Right lung (tissue), 10 donors: ENCODE data around the gene FAM89A. TPM values are rescaled to one million over a fixed set of nuclear protein-coding genes. Genes with fewer than 3 reads are reported as not detected.
A peak's percentile ranks its signal among the peaks of the same experiment; 100 is the strongest.

Experiments
- DNase-seq, 2 donors: peaks; one replicate each; pipeline ENCODE4 v3.0.0-alpha.2; 2013
- long read RNA-seq, 8 donors: transcript quantifications; one replicate each; lab custom pipeline, GENCODE V29; 2026
- polyA plus RNA-seq, 5 donors: library from polyadenylated mRNA; unstranded; fragments of 120-200 nt; gene quantifications; one replicate each; pipeline versions ENCODE4 v1.2.1 to v1.2.3, GENCODE V29; 2013; ENCODE audit warnings: inconsistent platforms in 1 of 5, low replicate concordance in 1 of 5; ENCODE audit not compliant: insufficient read length in 5 of 5, insufficient read depth in 1 of 5

FAM89A gene
- polyA plus RNA-seq: 10 to 100 TPM; 14.9 to 24.7 (median 17.7) TPM
- long read RNA-seq, donor 1, transcript FAM89A-201 (2 exons, 1,495 nt): major isoform, 11 of 11 reads
- long read RNA-seq, donor 1, partial matches to known transcripts: 0 of 11 reads
- long read RNA-seq, donor 1, other reads (novel, unspliced or antisense): 0 of 11 reads
- long read RNA-seq, donor 2, transcript FAM89A-201 (2 exons, 1,495 nt): major isoform, 7 of 7 reads
- long read RNA-seq, donor 2, partial matches to known transcripts: 0 of 7 reads
- long read RNA-seq, donor 2, other reads (novel, unspliced or antisense): 0 of 7 reads
- long read RNA-seq, donor 3, transcript FAM89A-201 (2 exons, 1,495 nt): major isoform, 18 of 18 reads
- long read RNA-seq, donor 3, partial matches to known transcripts: 0 of 18 reads
- long read RNA-seq, donor 3, other reads (novel, unspliced or antisense): 0 of 18 reads
- long read RNA-seq, donor 4, transcript FAM89A-201 (2 exons, 1,495 nt): major isoform, 6 of 6 reads
- long read RNA-seq, donor 4, partial matches to known transcripts: 0 of 6 reads
- long read RNA-seq, donor 4, other reads (novel, unspliced or antisense): 0 of 6 reads
- long read RNA-seq, donor 5, transcript FAM89A-201 (2 exons, 1,495 nt): major isoform, 25 of 25 reads
- long read RNA-seq, donor 5, partial matches to known transcripts: 0 of 25 reads
- long read RNA-seq, donor 5, other reads (novel, unspliced or antisense): 0 of 25 reads
- long read RNA-seq, donor 6, transcript FAM89A-201 (2 exons, 1,495 nt): major isoform, 12 of 12 reads
- long read RNA-seq, donor 6, partial matches to known transcripts: 0 of 12 reads
- long read RNA-seq, donor 6, other reads (novel, unspliced or antisense): 0 of 12 reads
- long read RNA-seq, donor 7, transcript FAM89A-201 (2 exons, 1,495 nt): major isoform, 21 of 35 reads
- long read RNA-seq, donor 7, partial matches to known transcripts: 14 of 35 reads
- long read RNA-seq, donor 7, other reads (novel, unspliced or antisense): 0 of 35 reads
- long read RNA-seq, donor 8, partial matches to known transcripts: 0 of 4 reads
- long read RNA-seq, donor 8, other reads (novel, unspliced or antisense): 0 of 4 reads

GRCh38 chr1:231040019-231040799 is at the start of gene FAM89A:
Gene FAM89A, minus strand, starts transcription at chr1:231040254. Its CDS starts 43 bp downstream, at chr1:231040211.
- peak; percentile 41 to 46 for DNase-seq

- no peak for DNase-seq
Measured at GRCh38 chr1:231084353-231084752, 44.3 kb upstream of the FAM89A start.

- no peak for DNase-seq
Measured at GRCh38 chr1:231079163-231079562, 39.1 kb upstream of the FAM89A start.

- no peak for DNase-seq
Measured at GRCh38 chr1:231078250-231078649, 38.2 kb upstream of the FAM89A start.

- DNase-seq: no peak
Measured at GRCh38 chr1:231076802-231077201, 36.7 kb upstream of the FAM89A start.

DNA sequence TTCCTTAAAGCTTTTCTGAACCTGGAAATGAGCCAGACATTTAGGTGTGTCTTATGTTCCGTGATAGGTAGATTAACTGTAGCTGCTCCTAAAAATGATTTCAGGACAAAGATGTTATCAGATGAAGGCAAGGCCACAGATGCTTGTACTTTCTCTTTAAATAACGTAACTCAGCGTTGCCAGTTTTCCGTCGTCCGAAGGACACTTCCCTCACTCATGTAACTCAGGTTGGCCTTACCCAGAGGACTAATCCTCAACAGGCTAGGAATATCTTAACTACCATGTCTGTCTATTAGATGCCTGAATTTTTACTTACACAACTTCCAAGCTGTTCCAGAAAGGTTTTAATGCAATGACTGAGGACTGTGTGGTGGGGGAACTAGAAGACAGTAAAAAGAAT is 35.4 kb upstream of the FAM89A start:
- no peak for DNase-seq

GRCh38 chr1:231075020-231075419 is 35.0 kb upstream of the FAM89A start:
- no peak for DNase-seq

DNA sequence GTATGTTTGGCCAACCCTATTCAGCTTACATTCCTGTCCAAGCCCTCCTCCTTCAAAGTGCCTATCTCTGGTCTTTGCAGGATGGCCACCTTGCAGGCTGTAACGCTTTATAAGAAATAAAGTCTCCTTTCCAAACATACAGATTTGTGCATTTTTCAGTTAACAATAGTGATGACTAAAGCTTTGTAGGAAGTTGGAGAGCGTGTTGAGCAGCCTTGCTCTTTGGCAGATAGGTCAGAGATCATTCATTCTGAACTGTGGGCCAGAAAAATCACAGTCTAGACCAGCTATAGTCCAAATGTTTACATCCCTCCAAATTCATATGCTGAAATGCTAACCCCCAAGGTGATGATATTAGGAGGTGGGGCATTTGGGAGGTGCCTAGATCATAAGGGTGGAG is 34.0 kb upstream of the FAM89A start:
- no peak for DNase-seq

- DNase-seq: peak in 1 of 2 donors; percentile 56
Measured at GRCh38 chr1:231073331-231073730, 33.3 kb upstream of the FAM89A start.

GRCh38 chr1:231072502-231073094 is 32.5 kb upstream of the FAM89A start:
- DNase-seq: no peak

DNA sequence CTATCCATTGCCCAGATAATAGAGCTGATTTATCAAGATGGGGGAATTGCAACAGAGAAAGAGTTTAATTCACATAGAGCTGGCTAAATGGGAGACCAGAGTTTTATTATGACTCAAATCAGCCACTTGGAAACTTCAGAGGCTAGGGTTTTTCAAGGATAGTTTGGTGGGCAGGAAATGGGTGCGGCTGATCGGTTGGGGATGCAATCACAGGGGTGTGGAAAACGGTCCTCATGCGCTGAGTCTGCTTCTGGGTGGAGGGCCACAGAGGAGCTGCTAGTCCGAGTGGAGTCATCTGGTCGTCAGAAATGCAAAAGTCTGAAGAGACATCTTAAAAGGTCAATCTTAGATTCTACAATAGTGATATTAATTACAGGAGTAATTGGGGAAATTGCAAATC is 32.0 kb upstream of the FAM89A start:
- no peak for DNase-seq

DNA sequence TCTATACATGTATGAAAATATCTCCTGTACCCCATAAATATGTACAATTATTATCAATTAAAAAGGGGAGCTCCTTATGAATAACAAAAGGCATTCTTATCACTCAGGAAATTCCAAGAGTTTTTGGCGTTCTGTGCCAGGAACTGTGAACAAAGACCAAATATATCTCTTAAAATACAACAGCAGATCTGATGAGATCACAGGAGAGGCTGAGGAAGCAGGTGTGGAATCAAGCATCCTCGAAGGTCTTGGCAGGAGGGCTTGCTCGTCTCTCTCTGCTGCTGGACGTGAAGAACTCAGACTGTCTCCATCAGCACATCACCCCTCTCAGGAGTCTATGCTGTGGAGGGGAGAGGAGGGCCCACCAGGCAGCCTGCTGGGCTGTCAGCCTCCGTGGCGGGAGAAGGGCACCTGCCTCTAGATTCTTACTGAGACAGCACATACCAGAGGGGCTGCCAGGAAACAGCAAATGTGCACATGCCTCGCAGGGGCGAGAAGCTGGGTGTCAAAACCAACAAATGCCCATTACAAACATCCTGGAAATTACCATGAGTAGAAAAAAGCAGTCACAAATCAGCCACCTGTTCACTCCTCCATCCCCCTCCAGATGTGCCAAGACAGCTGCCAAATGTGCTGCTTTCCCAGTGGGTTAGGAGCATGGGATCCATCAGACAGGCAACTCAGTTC is 30.8 kb upstream of the FAM89A start:
- DNase-seq: no peak

DNA sequence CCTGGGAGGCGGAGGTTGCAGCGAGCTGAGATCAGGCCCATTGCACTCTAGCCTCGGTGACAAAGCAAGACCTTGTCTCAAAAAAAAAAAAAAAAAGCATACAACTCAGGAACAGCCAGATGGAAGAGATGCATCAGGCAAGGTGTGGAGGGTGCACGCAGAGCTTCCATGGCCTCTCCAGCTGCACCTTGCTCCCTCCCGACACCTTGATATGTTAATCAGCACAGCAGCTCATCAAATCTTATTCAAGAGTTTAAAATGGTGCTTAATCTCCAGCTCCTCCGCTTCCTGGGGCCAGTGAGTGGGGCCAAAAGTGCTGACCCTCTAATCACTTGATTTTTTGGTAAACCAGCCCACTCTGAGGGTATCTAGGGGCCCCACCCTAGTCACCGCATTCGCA is 29.3 kb upstream of the FAM89A start:
- no peak for DNase-seq

DNA sequence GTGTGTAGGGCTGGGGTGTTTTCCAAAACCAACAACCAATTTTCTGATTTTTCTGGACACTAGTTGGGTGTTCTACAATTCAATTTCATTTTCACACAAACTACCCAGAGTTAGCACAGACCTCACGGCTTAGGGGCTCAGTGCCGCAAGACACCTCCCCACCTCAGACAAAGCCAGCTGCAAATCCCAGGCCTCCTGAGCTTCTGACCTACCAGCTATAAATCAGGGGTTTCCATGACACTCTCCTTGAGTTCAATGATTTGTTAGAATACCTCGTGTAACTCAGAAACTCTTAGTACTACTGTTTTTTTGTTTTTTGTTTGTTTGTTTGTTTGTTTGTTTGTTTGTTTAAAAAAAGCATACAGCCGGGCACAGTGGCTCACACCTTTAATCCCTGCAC is 28.7 kb upstream of the FAM89A start:
- DNase-seq: no peak

GRCh38 chr1:231065510-231066241 is 25.6 kb upstream of the FAM89A start:
- no peak for DNase-seq

DNA sequence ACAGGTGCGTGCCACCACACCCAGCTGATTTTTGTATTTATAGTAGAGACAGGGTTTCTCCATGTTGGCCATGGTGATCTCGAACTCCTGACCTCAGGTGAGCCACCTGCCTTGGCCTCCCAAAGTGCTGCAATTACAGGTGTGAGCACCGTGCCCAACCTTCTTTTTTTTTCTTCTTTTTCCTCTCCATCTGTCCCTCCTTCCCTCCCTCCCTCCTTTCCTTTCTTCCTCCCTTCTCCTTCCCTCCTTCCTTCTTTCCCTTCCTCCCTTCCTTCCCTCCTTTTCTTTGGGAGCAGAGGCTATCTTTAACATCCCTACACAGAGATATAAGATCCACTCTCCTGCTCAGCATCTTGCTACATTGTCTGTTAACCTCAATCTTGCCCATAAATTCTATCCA is 24.4 kb upstream of the FAM89A start:
- DNase-seq: no peak

DNA sequence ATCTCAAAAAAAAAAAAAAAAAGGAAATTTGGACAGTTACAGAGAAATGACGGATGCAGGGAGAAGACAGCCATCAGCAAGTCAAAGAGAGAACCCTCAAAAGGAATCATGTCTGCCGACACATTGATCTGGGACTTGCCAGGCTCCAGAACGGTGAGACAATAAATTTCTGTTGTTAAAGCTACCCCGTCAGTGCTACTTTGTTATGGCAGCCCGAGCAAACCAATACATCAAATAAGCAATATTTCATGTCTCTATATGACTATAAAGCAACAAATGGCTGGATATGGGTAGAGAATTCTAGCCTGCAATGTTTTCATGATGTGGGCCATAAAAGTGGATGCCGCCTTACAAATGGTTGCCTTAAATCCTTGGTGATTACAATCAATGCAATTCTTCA is 23.3 kb upstream of the FAM89A start:
- no peak for DNase-seq

DNA sequence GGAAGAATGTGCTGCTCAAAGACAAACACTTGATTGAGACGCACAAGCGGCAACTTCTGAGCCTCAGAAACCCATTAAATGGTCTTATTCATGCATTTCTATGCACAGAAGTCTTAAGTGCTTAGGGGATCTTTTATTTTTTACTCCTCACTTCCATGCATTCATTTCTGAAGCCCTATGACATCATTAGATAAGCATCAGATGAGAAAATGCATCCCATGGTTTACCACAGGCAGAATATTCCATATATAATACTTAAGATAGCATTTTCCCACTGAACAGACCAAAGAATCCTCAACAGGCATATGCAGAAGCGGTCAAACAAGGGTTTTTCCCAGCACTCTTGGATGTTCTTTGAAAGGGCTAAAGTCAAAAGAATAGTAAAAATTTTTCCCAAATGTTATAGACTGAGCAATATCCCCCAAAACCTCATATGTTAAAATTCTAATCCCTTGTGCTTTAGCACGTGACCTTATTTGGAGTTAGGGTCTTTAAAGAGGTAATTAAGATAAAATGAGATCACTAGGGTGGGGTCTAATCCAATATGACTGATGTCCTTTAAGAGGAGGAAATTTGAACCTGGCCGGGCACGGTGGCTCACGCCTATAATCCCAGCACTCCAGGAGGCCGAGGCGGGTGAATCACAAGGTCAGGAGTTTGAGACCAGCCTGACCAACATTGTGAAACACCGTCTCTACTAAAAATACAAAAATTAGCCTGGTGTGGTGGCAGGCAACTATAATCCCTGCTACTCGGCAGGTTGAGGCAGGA is 22.6 kb upstream of the FAM89A start:
- DNase-seq: no peak
